ENCODE results near the gene PDPK1. TPM values are rescaled to one million over a fixed set of nuclear protein-coding genes. Genes with fewer than 3 reads are reported as not detected.
"Not testable (repeated sequence)": the region's sequence is repeated elsewhere in the genome, so short reads cannot be mapped to it uniquely, and the experiment has no call there.

The PDPK1 gene
- total and polyA plus RNA-seq, 2 of the 4 experiments (the other 2 are of a cell fraction): 10.6 to 27.3 TPM

DNA sequence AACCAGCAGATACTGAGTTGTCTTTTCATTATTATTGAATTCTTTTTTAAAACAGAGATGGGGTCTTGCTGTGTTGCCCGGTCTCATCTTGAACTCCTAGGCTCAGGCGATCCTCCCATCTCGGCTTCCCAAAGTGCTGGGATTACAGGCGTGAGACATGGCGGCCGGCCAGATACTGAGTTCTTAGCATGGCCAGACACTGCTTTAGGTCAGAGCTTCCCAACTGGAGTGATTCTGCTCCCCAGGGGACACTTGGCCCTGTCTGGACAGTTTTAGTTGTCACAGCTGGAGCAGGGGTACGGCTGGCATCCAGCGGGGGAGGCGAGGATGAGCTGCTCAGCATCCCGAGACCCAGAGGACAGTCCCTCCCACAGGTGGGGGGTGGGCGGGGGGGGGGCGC is 41.1 kb downstream of the PDPK1 start:
- H3K9ac ChIP-seq (ENCODE audit: low read depth, low read length); H2BK5ac ChIP-seq (ENCODE audit: low read depth, low read length, poor library complexity, severe bottlenecking); H2AK9ac ChIP-seq (replicated peaks; ENCODE audit: low read depth, low read length, poor library complexity); DNase-seq; H4K91ac ChIP-seq (ENCODE audit: insufficient read depth, low read depth, low read length); H4K5ac ChIP-seq (ENCODE audit: low read depth, low read length); H3K4me1 ChIP-seq (ENCODE audit: control insufficient read depth, insufficient read depth, low read length); H3K4me3 ChIP-seq (ENCODE audit: insufficient read depth, low read depth, low read length); H3K9me1 ChIP-seq (ENCODE audit: insufficient read depth, low read length); H2BK20ac ChIP-seq (ENCODE audit: low read depth, low read length); ATAC-seq (ENCODE audit: low read depth); H3K4me2 ChIP-seq (ENCODE audit: low read depth, low read length); intact Hi-C loops (cut with micrococcal nuclease); H3K79me1 ChIP-seq (ENCODE audit: low read depth in 1 of 2, low read length in 2 of 2); H3K27ac ChIP-seq (ENCODE audit: insufficient read depth, low read length); H3K4ac ChIP-seq (ENCODE audit: low read depth, low read length); H3K9me3 ChIP-seq (ENCODE audit: control insufficient read depth, insufficient read depth, low read length); dilution Hi-C loops (cut with HindIII; ENCODE audit: low sequenced_read_pairs, unreplicated experiment); H3K56ac ChIP-seq (ENCODE audit: extremely low read depth, insufficient read depth, low read length); H2BK15ac ChIP-seq (ENCODE audit: low read depth, low read length); H3K14ac ChIP-seq (replicated peaks; ENCODE audit: low read depth, low read length); CTCF ChIA-PET; POLR2A ChIA-PET (ENCODE audit: unreplicated experiment); H3K18ac ChIP-seq (ENCODE audit: low read depth, low read length); H3K36me3 ChIP-seq (ENCODE audit: control insufficient read depth, insufficient read depth, low read length); H2AFZ ChIP-seq (replicated peaks; ENCODE audit: low read length, poor library complexity); H4K20me1 ChIP-seq (ENCODE audit: insufficient read depth, low read length); H2AK5ac ChIP-seq (ENCODE audit: low read depth, low read length); H3K27me3 ChIP-seq (ENCODE audit: control insufficient read depth, insufficient read depth, low read length); H2BK120ac ChIP-seq (ENCODE audit: low read depth, low read length); in situ Hi-C loops (cut with MboI; ENCODE audit: low sequenced_read_pairs); H4K8ac ChIP-seq (ENCODE audit: low read depth in 2 of 2, low read length in 2 of 2); BruUV-seq (replicated peaks); H3K23ac ChIP-seq (ENCODE audit: low read depth, low read length): not testable (repeated sequence)
- no CpG with 5 or more reads among the region's 12 CpGs for WGBS, 2 experiments (ENCODE audit: extremely low coverage in 2 of 2, insufficient read length in 1 of 2)

DNA sequence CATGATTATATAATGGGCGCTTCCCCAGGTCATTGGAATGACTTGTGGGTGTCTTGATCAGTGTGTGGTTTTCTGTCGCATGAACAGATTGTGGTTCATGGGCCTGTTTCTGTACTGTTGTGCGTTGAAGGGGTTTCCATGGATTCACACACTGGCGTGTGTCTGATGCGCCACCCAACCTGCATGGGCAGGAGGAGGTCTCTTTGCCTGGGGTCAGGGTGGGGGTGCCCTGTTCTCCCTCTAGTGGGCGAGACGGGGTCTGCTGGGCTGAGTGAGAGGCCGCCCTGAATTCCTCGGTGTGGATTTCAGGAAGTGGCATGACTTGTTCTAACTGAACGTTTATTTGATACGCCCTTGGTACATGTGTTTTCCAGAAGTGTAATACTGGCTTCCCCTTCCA is 42.3 kb downstream of the PDPK1 start:
- H2AFZ ChIP-seq (replicated peaks; ENCODE audit: low read length, poor library complexity); H3K4ac ChIP-seq (ENCODE audit: low read depth, low read length); H3K4me3 ChIP-seq (ENCODE audit: insufficient read depth, low read depth, low read length); H2AK9ac ChIP-seq (replicated peaks; ENCODE audit: low read depth, low read length, poor library complexity); H4K8ac ChIP-seq (ENCODE audit: low read depth in 2 of 2, low read length in 2 of 2); H3K4me2 ChIP-seq (ENCODE audit: low read depth, low read length); H4K5ac ChIP-seq (ENCODE audit: low read depth, low read length); H3K18ac ChIP-seq (ENCODE audit: low read depth, low read length); H3K14ac ChIP-seq (replicated peaks; ENCODE audit: low read depth, low read length); H4K91ac ChIP-seq (ENCODE audit: insufficient read depth, low read depth, low read length); H3K56ac ChIP-seq (ENCODE audit: extremely low read depth, insufficient read depth, low read length); H2BK20ac ChIP-seq (ENCODE audit: low read depth, low read length); dilution Hi-C loops (cut with HindIII; ENCODE audit: low sequenced_read_pairs, unreplicated experiment); BruUV-seq (replicated peaks); CTCF ChIA-PET; H3K4me1 ChIP-seq (ENCODE audit: control insufficient read depth, insufficient read depth, low read length); H3K23ac ChIP-seq (ENCODE audit: low read depth, low read length); H3K79me1 ChIP-seq (ENCODE audit: low read depth in 1 of 2, low read length in 2 of 2); H2BK5ac ChIP-seq (ENCODE audit: low read depth, low read length, poor library complexity, severe bottlenecking); H2BK120ac ChIP-seq (ENCODE audit: low read depth, low read length); H3K27ac ChIP-seq (ENCODE audit: insufficient read depth, low read length); in situ Hi-C loops (cut with MboI; ENCODE audit: low sequenced_read_pairs); H3K9me3 ChIP-seq (ENCODE audit: control insufficient read depth, insufficient read depth, low read length); H3K9me1 ChIP-seq (ENCODE audit: insufficient read depth, low read length); H2BK15ac ChIP-seq (ENCODE audit: low read depth, low read length); intact Hi-C loops (cut with micrococcal nuclease); ATAC-seq (ENCODE audit: low read depth); H3K36me3 ChIP-seq (ENCODE audit: control insufficient read depth, insufficient read depth, low read length); H3K9ac ChIP-seq (ENCODE audit: low read depth, low read length); DNase-seq; H2AK5ac ChIP-seq (ENCODE audit: low read depth, low read length); POLR2A ChIA-PET (ENCODE audit: unreplicated experiment); H3K27me3 ChIP-seq (ENCODE audit: control insufficient read depth, insufficient read depth, low read length); H4K20me1 ChIP-seq (ENCODE audit: insufficient read depth, low read length): not testable (repeated sequence)
- no CpG with 5 or more reads among the region's 11 CpGs for WGBS, 2 experiments (ENCODE audit: extremely low coverage in 2 of 2, insufficient read length in 1 of 2)

Measured in IMR-90 (cell line).